IMR-90 (cell line): ENCODE results near the gene IQCK. TPM values are rescaled to one million over a fixed set of nuclear protein-coding genes. Genes with fewer than 3 reads are reported as not detected.
A peak's percentile ranks its signal among the peaks of the same experiment; 100 is the strongest.

Source experiments
- ATAC-seq: fragments of 200-7000 bp; cut with Tn5 transposase; 2 replicates; pipeline ENCODE4 v1.9.1; 2020; ENCODE audit warnings: low read depth, mild to moderate bottlenecking, moderate library complexity
- BruUV-seq: library from RNA; stranded (reverse); fragments of 400-500 nt; replicated peaks from 2 replicates; lab custom pipeline; 2021; lab: Mats Ljungman, UMichigan
- CTCF ChIA-PET: fragments of 300-600 bp; formaldehyde crosslinking; extraction: SDS; loops from one replicate; lab custom pipeline; 2021; ENCODE audit warnings: antibody characterized with exemption; lab: Yijun Ruan, JAX
- POLR2A ChIA-PET: fragments of 300-600 bp; sonication (Branson Sonifier 250); formaldehyde crosslinking; loops from one replicate; lab custom pipeline; 2022; ENCODE audit warnings: antibody characterized with exemption; ENCODE audit not compliant: unreplicated experiment; lab: Charles Lee
- DNase-seq: peaks from one replicate; pipeline ENCODE4 v3.0.0; 2013
- H2AFZ ChIP-seq: replicated peaks from 2 replicates; pipeline ENCODE3; 2013; ENCODE audit warnings: low read length, mild to moderate bottlenecking; ENCODE audit not compliant: poor library complexity
- H2AK5ac ChIP-seq: 2 replicates; pipeline ENCODE4 v1.6.1; 2013; ENCODE audit warnings: low read depth, low read length, inconsistent platforms
- H2AK9ac ChIP-seq: replicated peaks from 2 replicates; pipeline ENCODE3; 2013; ENCODE audit warnings: mild to moderate bottlenecking, low read depth, low read length, moderate library complexity; ENCODE audit not compliant: poor library complexity
- H2BK120ac ChIP-seq: 2 replicates; pipeline ENCODE4 v1.6.1; 2013; ENCODE audit warnings: low read depth, low read length, inconsistent platforms
- H2BK15ac ChIP-seq: 3 replicates; pipeline ENCODE4 v1.6.1; 2013; ENCODE audit warnings: low read depth, low read length, inconsistent platforms
- H2BK20ac ChIP-seq: 2 replicates; pipeline ENCODE4 v1.6.1; 2013; ENCODE audit warnings: low read depth, mild to moderate bottlenecking, inconsistent platforms, low read length, moderate library complexity
- H2BK5ac ChIP-seq: 2 replicates; pipeline ENCODE4 v1.6.1; 2013; ENCODE audit warnings: mild to moderate bottlenecking, low read depth, low read length, inconsistent platforms; ENCODE audit not compliant: poor library complexity, severe bottlenecking
- H3K14ac ChIP-seq: replicated peaks from 2 replicates; pipeline ENCODE4 v1.6.1; 2013; ENCODE audit warnings: low read depth, low read length, inconsistent platforms
- H3K18ac ChIP-seq: 2 replicates; pipeline ENCODE4 v1.6.1; 2013; ENCODE audit warnings: low read depth, low read length, control low read depth
- H3K23ac ChIP-seq: 2 replicates; pipeline ENCODE4 v1.6.1; 2013; ENCODE audit warnings: low read depth, low read length, inconsistent platforms
- H3K27ac ChIP-seq: 2 replicates; pipeline ENCODE4 v1.5.1; 2013; ENCODE audit warnings: mild to moderate bottlenecking, control low read depth, low read length; ENCODE audit not compliant: insufficient read depth
- H3K27me3 ChIP-seq: 2 replicates; pipeline ENCODE4 v1.6.1; 2013; ENCODE audit warnings: low read length; ENCODE audit not compliant: control insufficient read depth, insufficient read depth
- H3K36me3 ChIP-seq: 2 replicates; pipeline ENCODE4 v1.6.1; 2013; ENCODE audit warnings: low read length, mixed read lengths; ENCODE audit not compliant: control insufficient read depth, insufficient read depth
- H3K4ac ChIP-seq: 2 replicates; pipeline ENCODE4 v1.6.1; 2013; ENCODE audit warnings: low read depth, low read length, inconsistent platforms
- H3K4me1 ChIP-seq: 2 replicates; pipeline ENCODE4 v1.6.1; 2013; ENCODE audit warnings: low read length, mixed read lengths; ENCODE audit not compliant: control insufficient read depth, insufficient read depth
- H3K4me2 ChIP-seq: 2 replicates; pipeline ENCODE4 v1.6.1; 2013; ENCODE audit warnings: low read depth, mild to moderate bottlenecking, control low read depth, low read length, moderate library complexity
- H3K4me3 ChIP-seq: 2 replicates; pipeline ENCODE4 v1.5.1; 2013; ENCODE audit warnings: low read depth, mild to moderate bottlenecking, control low read depth, low read length, moderate library complexity; ENCODE audit not compliant: insufficient read depth
- H3K56ac ChIP-seq: 2 replicates; pipeline ENCODE4 v1.6.1; 2013; ENCODE audit warnings: low read length, inconsistent platforms; ENCODE audit not compliant: insufficient read depth; ENCODE audit errors: extremely low read depth
- H3K79me1 ChIP-seq, 2 experiments: 2 replicates each; pipeline ENCODE4 v1.6.1; 2013; ENCODE audit warnings: low read length in 2 of 2, inconsistent platforms in 1 of 2, low read depth in 1 of 2
- H3K9ac ChIP-seq: 2 replicates; pipeline ENCODE4 v1.6.1; 2013; ENCODE audit warnings: low read depth, low read length, control low read depth
- H3K9me1 ChIP-seq: 2 replicates; pipeline ENCODE4 v1.6.1; 2013; ENCODE audit warnings: low read length, inconsistent platforms; ENCODE audit not compliant: insufficient read depth
- H3K9me3 ChIP-seq: 2 replicates; pipeline ENCODE4 v1.6.1; 2013; ENCODE audit warnings: low read length; ENCODE audit not compliant: control insufficient read depth, insufficient read depth
- H4K20me1 ChIP-seq: 2 replicates; pipeline ENCODE4 v1.6.1; 2013; ENCODE audit warnings: low read length, inconsistent platforms; ENCODE audit not compliant: insufficient read depth
- H4K5ac ChIP-seq: 2 replicates; pipeline ENCODE4 v1.6.1; 2013; ENCODE audit warnings: mild to moderate bottlenecking, low read depth, low read length, control low read depth
- H4K8ac ChIP-seq, 2 experiments: 2 replicates each; pipeline ENCODE4 v1.6.1; 2013; ENCODE audit warnings: low read depth in 2 of 2, low read length in 2 of 2, control low read depth in 1 of 2, inconsistent platforms in 1 of 2
- H4K91ac ChIP-seq: 2 replicates; pipeline ENCODE4 v1.6.1; 2013; ENCODE audit warnings: low read depth, low read length, inconsistent platforms; ENCODE audit not compliant: insufficient read depth
- BHLHE40 ChIP-seq: fragments of 150-350 bp; IDR thresholded peaks from 2 replicates; pipeline ENCODE4 v1.6.1; 2016; ENCODE audit warnings: mild to moderate bottlenecking, low read depth, low read length
- CEBPB ChIP-seq: IDR thresholded peaks from 2 replicates; pipeline ENCODE4 v1.6.1; 2012; ENCODE audit warnings: low read depth, low read length, improper control_type of control experiment
- ELK1 ChIP-seq: fragments of 150-350 bp; IDR thresholded peaks from 2 replicates; pipeline ENCODE4 v1.6.1; 2016; ENCODE audit warnings: low read depth, mild to moderate bottlenecking, low read length, moderate library complexity, borderline replicate concordance
- FOS ChIP-seq: fragments of 150-350 bp; IDR thresholded peaks from 2 replicates; pipeline ENCODE4 v1.6.1; 2016; ENCODE audit warnings: low read depth, low read length
- MAFK ChIP-seq: IDR thresholded peaks from 2 replicates; pipeline ENCODE4 v1.6.1; 2012; ENCODE audit warnings: low read depth, low read length, improper control_type of control experiment
- MXI1 ChIP-seq: IDR thresholded peaks from 2 replicates; pipeline ENCODE4 v1.6.1; 2012; ENCODE audit warnings: low read depth, mild to moderate bottlenecking, low read length, moderate library complexity, borderline replicate concordance
- NFE2L2 ChIP-seq: fragments of 150-350 bp; IDR thresholded peaks from 2 replicates; pipeline ENCODE4 v1.6.1; 2016; ENCODE audit warnings: low read depth, mild to moderate bottlenecking, low read length
- POLR2A ChIP-seq: IDR thresholded peaks from 2 replicates; pipeline ENCODE4 v1.6.1; 2012; ENCODE audit warnings: mild to moderate bottlenecking, low read depth, low read length
- RAD21 ChIP-seq: IDR thresholded peaks from 2 replicates; pipeline ENCODE4 v1.6.1; 2012; ENCODE audit warnings: low read length, improper control_type of control experiment
- RCOR1 ChIP-seq: IDR thresholded peaks from 2 replicates; pipeline ENCODE4 v1.6.1; 2012; ENCODE audit warnings: mild to moderate bottlenecking, low read length, improper control_type of control experiment; ENCODE audit not compliant: insufficient replicate concordance
- RFX5 ChIP-seq: IDR thresholded peaks from 2 replicates; pipeline ENCODE4 v1.8.0; 2012; ENCODE audit warnings: low read depth, mild to moderate bottlenecking, low read length, moderate library complexity
- WGBS, 2 experiments: methylation state at CpG; one replicate each; pipeline versions ENCODE4 v1.1.5 to v1.1.7; 2013; ENCODE audit warnings: missing lambda C conversion rate in 2 of 2; ENCODE audit not compliant: insufficient read length in 1 of 2; ENCODE audit errors: extremely low coverage in 2 of 2; 5-methylcytosine and 5-hydroxymethylcytosine counted together
- dilution Hi-C: fragments of 300-500 bp; cut with HindIII; formaldehyde crosslinking; loops from one replicate; pipeline ENCODE4 v1.14.3; 2018; ENCODE audit warnings: low sequenced_read_pairs; ENCODE audit not compliant: unreplicated experiment
- in situ Hi-C: fragments of 300-500 bp; cut with MboI; formaldehyde crosslinking; loops from 3 replicates; pipeline ENCODE4 v1.14.3; 2019; ENCODE audit warnings: low sequenced_read_pairs, inconsistent platforms, mixed read lengths
- intact Hi-C: fragments of 100-400 bp; cut with micrococcal nuclease; formaldehyde crosslinking; loops from 2 replicates; pipeline ENCODE4 v1.10.0; 2022
- polyA plus RNA-seq, 3 experiments: library from polyadenylated mRNA; depleted of rRNA; stranded (reverse); fragments of >200 nt; gene quantifications; 2 replicates each; pipeline ENCODE4 v1.2.3, GENCODE V29; 2012; ENCODE audit warnings: low replicate concordance in 1 of 3
- total RNA-seq: library from RNA; depleted of rRNA; stranded (reverse); fragments of >200 nt; gene quantifications from 2 replicates; pipeline ENCODE4 v1.2.3, GENCODE V29; 2012
- TF ChIP-seq, protein P1 (sequence below): fragments of 150-350 bp; IDR thresholded peaks from 2 replicates; pipeline ENCODE4 v1.6.1; 2017; ENCODE audit warnings: mild to moderate bottlenecking, antibody characterized with exemption, low read length, low read depth

The IQCK gene
- total and polyA plus RNA-seq, 2 of the 4 experiments (the other 2 are of a cell fraction), result 4.1 to 5.4 TPM

GRCh38 chr16:19717314-19717713, 757 bp upstream of the IQCK start:
- Histone ChIP-seq H3K9me3 (no peaks in the 10 kb centered on the region), H4K20me1 (peaks cover 5% of the 10 kb centered on the region), H2BK5ac (peak overlapping the region; percentile 68), H2BK15ac (no peak overlapping the region), H3K36me3 (peaks cover 12% of the 10 kb centered on the region), H4K91ac (peak overlapping the region; percentile 84), H3K4ac (peak overlapping the region; percentile 79), H3K23ac (peak overlapping the region; percentile 90), H3K14ac (peak overlapping the region; percentile 96), H2AK5ac (peak overlapping the region; percentile 48; the same call in 1 of the 2 replicates), H3K27ac (peak overlapping the region; percentile 77), H3K18ac (peak overlapping the region; percentile 20), H2BK120ac (peak overlapping the region; percentile 24), H3K9ac (peak overlapping the region; percentile 70), H3K56ac (peak overlapping the region; percentile 87), H3K27me3 (no peaks in the 10 kb centered on the region), H3K9me1 (peaks cover 9% of the 10 kb centered on the region), H2AFZ (peak overlapping the region; percentile 97), H4K5ac (peak overlapping the region; percentile 18), H3K4me2 (peak overlapping the region; percentile 89), H3K4me1 (peaks cover 5% of the 10 kb centered on the region; the same call in 1 of the 2 replicates), H2BK20ac (peak overlapping the region; percentile 37; the same call in 1 of the 2 replicates), H3K79me1 (peaks cover 43 to 65% of the 10 kb centered on the region in 2 experiments), H4K8ac (peak overlapping the region; percentile 74 to 81), H3K4me3 (peak overlapping the region; percentile 97), H2AK9ac (peak overlapping the region; percentile 95)
- TF ChIP-seq FOS (no peak), POLR2A (no peak), ELK1 (no peak), MXI1 (no peak), NFE2L2 (no peak), RAD21 (no peak), BHLHE40 (no peak), RCOR1 (no peak), MAFK (no peak), CEBPB (no peak), RFX5 (no peak)
- TF ChIP-seq, protein P1, sequence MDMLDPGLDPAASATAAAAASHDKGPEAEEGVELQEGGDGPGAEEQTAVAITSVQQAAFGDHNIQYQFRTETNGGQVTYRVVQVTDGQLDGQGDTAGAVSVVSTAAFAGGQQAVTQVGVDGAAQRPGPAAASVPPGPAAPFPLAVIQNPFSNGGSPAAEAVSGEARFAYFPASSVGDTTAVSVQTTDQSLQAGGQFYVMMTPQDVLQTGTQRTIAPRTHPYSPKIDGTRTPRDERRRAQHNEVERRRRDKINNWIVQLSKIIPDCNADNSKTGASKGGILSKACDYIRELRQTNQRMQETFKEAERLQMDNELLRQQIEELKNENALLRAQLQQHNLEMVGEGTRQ, result no peak
- no TSS peak for BruUV-seq
- DNase-seq (peak; percentile 8), ATAC-seq (peak; percentile 10; the same call in 1 of the 2 replicates)
- intact Hi-C loops (loop anchor here (1.0 to 10.0 kb wide), 2 partner anchors 113 to 169 kb away; no protein-coding TSS in a partner anchor), dilution Hi-C loops (no loop called here), in situ Hi-C loops (loop anchor here (5.0 to 25.0 kb wide), 2 partner anchors 170 to 605 kb away; partner anchors contain the start of gene ITPRIPL2)
- CTCF ChIA-PET, result no interaction called here
- WGBS, 2 experiments, result no CpG with 5 or more reads among the region's 10 CpGs
- POLR2A ChIA-PET, result no interaction called here
